GM23248 (cell line): ENCODE measurements around the gene TBC1D3B. TPM values are rescaled to one million over a fixed set of nuclear protein-coding genes. Genes with fewer than 3 reads are reported as not detected.

Source experiments
- DNase-seq: peaks from one replicate; pipeline ENCODE4 v3.0.0-alpha.2; 2015
- H2AFZ ChIP-seq: fragments of 200-600 bp; sonication (generic); 2 replicates; pipeline ENCODE4 v1.6.1; 2016; ENCODE audit warnings: antibody characterized with exemption
- H3F3A ChIP-seq: fragments of 200-600 bp; sonication (generic); 2 replicates; pipeline ENCODE4 v1.6.1; 2016; ENCODE audit warnings: mild to moderate bottlenecking, antibody characterized with exemption, mixed run types; ENCODE audit not compliant: insufficient read depth
- H3K27ac ChIP-seq: fragments of 200-600 bp; sonication (generic); 2 replicates; pipeline ENCODE4 v1.5.1; 2016; ENCODE audit warnings: mild to moderate bottlenecking
- H3K27me3 ChIP-seq: fragments of 200-600 bp; sonication (generic); replicated peaks from 2 replicates; pipeline ENCODE4 v1.6.1; 2016; ENCODE audit warnings: mild to moderate bottlenecking; ENCODE audit not compliant: insufficient read depth
- H3K36me3 ChIP-seq: fragments of 200-600 bp; sonication (generic); 2 replicates; pipeline ENCODE4 v1.6.1; 2016; ENCODE audit warnings: low read depth, mild to moderate bottlenecking
- H3K4me1 ChIP-seq: fragments of 200-600 bp; sonication (generic); 2 replicates; pipeline ENCODE4 v1.6.1; 2016; ENCODE audit warnings: mild to moderate bottlenecking; ENCODE audit not compliant: insufficient read depth
- H3K4me2 ChIP-seq: fragments of 200-600 bp; sonication (generic); one replicate; pipeline ENCODE4 v1.6.1; 2016; ENCODE audit warnings: mild to moderate bottlenecking; ENCODE audit not compliant: unreplicated experiment
- H3K4me3 ChIP-seq: fragments of 200-600 bp; sonication (generic); 2 replicates; pipeline ENCODE4 v1.5.1; 2016; ENCODE audit warnings: mild to moderate bottlenecking
- H3K79me2 ChIP-seq: fragments of 200-600 bp; sonication (generic); 2 replicates; pipeline ENCODE4 v1.6.1; 2016; ENCODE audit warnings: mild to moderate bottlenecking; ENCODE audit not compliant: insufficient read depth
- H3K9ac ChIP-seq: fragments of 200-600 bp; sonication (generic); 2 replicates; pipeline ENCODE4 v1.6.1; 2016; ENCODE audit warnings: mild to moderate bottlenecking
- H3K9me2 ChIP-seq: fragments of 200-600 bp; sonication (generic); 2 replicates; pipeline ENCODE4 v1.6.1; 2016; ENCODE audit warnings: mixed run types, mild to moderate bottlenecking, moderate library complexity; ENCODE audit not compliant: insufficient read depth
- H3K9me3 ChIP-seq: fragments of 200-600 bp; sonication (generic); one replicate; pipeline ENCODE4 v1.6.1; 2017; ENCODE audit warnings: low read depth
- H4K20me1 ChIP-seq: fragments of 200-600 bp; sonication (generic); 2 replicates; pipeline ENCODE4 v1.6.0; 2016; ENCODE audit not compliant: insufficient read depth
- EZH2 ChIP-seq: fragments of 200-600 bp; sonication (generic); IDR thresholded peaks from 2 replicates; pipeline ENCODE4 v1.6.1; 2018; ENCODE audit warnings: antibody characterized with exemption, mild to moderate bottlenecking; ENCODE audit not compliant: insufficient read depth, poor library complexity, severe bottlenecking
- EZH2phosphoT487 ChIP-seq: fragments of 200-600 bp; sonication (generic); IDR thresholded peaks from 2 replicates; pipeline ENCODE4 v1.6.1; 2018; ENCODE audit warnings: antibody characterized with exemption, moderate library complexity, mild to moderate bottlenecking, low read depth; ENCODE audit not compliant: insufficient read depth
- WGBS, 2 experiments: methylation state at CpG; one replicate each; pipeline ENCODE4 v1.1.6; 2015 to 2017; ENCODE audit warnings: low lambda C conversion rate in 2 of 2, low coverage in 1 of 2; ENCODE audit errors: missing lambda C conversion rate in 2 of 2; 5-methylcytosine and 5-hydroxymethylcytosine counted together
- in situ Hi-C: fragments of 300-500 bp; cut with MboI; formaldehyde crosslinking; loops from 2 replicates; pipeline ENCODE4 v1.15.0; 2020
- polyA plus RNA-seq: library from polyadenylated mRNA; unstranded; fragments of >200 nt; fragmentation: Nextera tagmentation; extraction: Ambion mirVana; gene quantifications from 2 replicates; pipeline ENCODE4 v1.2.1, GENCODE V29; 2016
- total RNA-seq: library from RNA; depleted of rRNA; stranded (reverse); fragments of >200 nt; shearing (Covaris generic); gene quantifications from 2 replicates; pipeline ENCODE4 v1.2.3, GENCODE V29; 2014

Gene TBC1D3B
- total and polyA plus RNA-seq, 2 experiments from 2014 or later = 0.64 TPM; not detected in 1

DNA sequence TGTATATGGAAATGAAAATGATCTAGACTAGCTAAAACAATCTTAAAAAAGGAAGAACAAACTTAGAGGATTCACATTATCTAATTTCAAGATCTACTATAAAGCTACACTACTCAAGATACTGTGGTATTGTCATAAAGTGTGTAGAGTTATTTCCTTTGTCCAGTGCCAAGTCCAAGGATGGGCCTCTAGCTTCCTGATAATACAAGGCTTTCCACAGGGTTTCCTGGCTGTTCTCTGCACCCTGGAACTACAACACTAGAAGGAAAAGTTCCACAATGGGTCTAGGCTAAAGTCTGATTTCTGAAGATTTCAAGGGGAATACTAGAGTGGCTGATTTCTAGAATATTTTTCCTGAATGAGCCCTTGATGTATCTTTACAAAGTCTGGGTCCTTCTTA lies 34.2 kb downstream of the TBC1D3B start:
- Histone ChIP-seq H3K4me3 (no peak overlapping the region), H3K9me2 (no peaks in the 10 kb centered on the region), H3K4me1 (no peaks in the 10 kb centered on the region), H3K4me2 (no peak overlapping the region), H3K9me3 (no peaks in the 10 kb centered on the region), H3K9ac (no peak overlapping the region), H3K27ac (no peak overlapping the region), H2AFZ (no peak overlapping the region), H4K20me1 (no peaks in the 10 kb centered on the region), H3K27me3 (peaks cover 9% of the 10 kb centered on the region), H3F3A (no peaks in the 10 kb centered on the region), H3K79me2 (no peaks in the 10 kb centered on the region), H3K36me3 (no peaks in the 10 kb centered on the region)
- TF ChIP-seq EZH2phosphoT487 = no peak
- no peak for TF ChIP-seq EZH2
- DNase-seq = no peak
- in situ Hi-C loops = no loop called here

DNA sequence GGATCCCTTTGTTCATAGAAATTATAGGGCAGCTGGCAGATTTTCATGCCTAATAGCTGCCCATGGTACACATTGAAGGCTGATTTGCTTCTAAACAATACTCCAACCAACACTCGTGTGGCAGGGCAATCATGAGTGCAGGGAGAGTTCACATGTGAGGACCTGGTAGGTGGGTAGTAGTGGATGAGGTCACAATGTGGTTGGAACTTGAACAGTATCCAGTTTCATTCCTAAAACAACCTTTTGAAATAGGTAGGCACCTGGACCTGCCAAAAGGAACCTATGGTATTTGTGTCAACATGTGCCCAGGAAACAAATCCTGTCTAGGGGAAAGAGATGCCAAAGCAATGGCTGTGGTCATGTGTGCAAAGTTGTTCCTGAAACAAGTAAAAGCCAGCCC lies 40.0 kb downstream of the TBC1D3B start:
- Histone ChIP-seq H3K9me2 (no peaks in the 10 kb centered on the region), H3K4me1 (no peaks in the 10 kb centered on the region), H3K79me2 (no peaks in the 10 kb centered on the region), H3K9me3 (no peaks in the 10 kb centered on the region), H3K27me3 (no peaks in the 10 kb centered on the region; the same call in 1 of the 2 replicates), H3K4me2 (no peak overlapping the region), H3K9ac (no peak overlapping the region), H3F3A (no peaks in the 10 kb centered on the region), H3K27ac (no peak overlapping the region), H3K36me3 (no peaks in the 10 kb centered on the region), H3K4me3 (no peak overlapping the region), H2AFZ (no peak overlapping the region), H4K20me1 (no peaks in the 10 kb centered on the region)
- no peak for TF ChIP-seq EZH2
- TF ChIP-seq EZH2phosphoT487 = no peak
- DNase-seq = no peak
- in situ Hi-C loops = no loop called here
- 37% methylated on average over 1 of the region's 1 CpG for WGBS, 2 experiments

DNA sequence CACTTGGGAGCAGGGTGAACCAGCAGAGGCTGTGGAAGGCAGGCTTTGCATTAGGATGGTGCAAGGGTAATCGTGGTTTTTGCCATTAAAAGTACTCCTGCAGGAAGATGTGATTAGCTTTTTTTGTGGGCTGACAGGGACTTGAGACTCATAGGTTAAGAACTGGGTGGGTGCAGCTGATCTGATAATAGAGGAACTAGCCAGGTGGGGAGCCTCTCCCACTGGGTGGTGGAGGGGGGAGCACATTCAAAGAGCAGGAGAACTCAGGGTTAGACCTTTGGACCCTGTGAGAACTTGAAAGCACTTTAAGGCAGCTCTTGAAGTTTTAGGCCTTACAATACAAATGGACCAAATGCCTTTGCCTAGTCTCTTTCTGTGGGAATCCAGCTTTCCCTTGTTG lies 40.4 kb downstream of the TBC1D3B start:
- Histone ChIP-seq H3K9me3 (no peaks in the 10 kb centered on the region), H3F3A (no peaks in the 10 kb centered on the region), H3K36me3 (no peaks in the 10 kb centered on the region), H3K27ac (no peak overlapping the region), H3K4me2 (no peak overlapping the region), H2AFZ (no peak overlapping the region), H3K4me3 (no peak overlapping the region), H3K27me3 (no peaks in the 10 kb centered on the region; the same call in 1 of the 2 replicates), H3K4me1 (no peaks in the 10 kb centered on the region), H3K79me2 (no peaks in the 10 kb centered on the region), H4K20me1 (no peaks in the 10 kb centered on the region), H3K9ac (no peak overlapping the region), H3K9me2 (no peaks in the 10 kb centered on the region)
- no peak for TF ChIP-seq EZH2
- TF ChIP-seq EZH2phosphoT487 = no peak
- in situ Hi-C loops = no loop called here
- no peak for DNase-seq
- 19 to 25% methylated on average over 1 of the region's 1 CpG for WGBS, 2 experiments

DNA sequence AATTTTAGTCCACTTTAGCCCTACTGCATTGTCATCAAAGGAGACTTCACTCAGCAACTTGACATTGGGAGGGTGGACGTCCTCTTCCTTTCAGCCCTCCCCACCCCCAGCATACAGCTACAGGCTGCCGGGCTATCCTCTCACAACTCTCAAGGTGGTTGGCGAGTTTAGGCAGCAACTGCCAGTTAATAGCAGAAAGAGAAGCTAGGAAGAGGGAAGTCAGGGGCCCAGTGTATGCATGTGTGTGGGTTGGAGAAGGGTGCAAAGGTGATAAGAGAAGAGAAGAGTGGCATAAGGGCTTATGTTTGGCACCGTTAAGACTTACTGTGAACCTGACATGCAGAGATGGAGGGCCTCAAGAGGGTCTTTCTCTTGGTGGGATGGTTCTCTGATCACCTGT lies 41.0 kb downstream of the TBC1D3B start:
- WGBS, 2 experiments = 39 to 40% methylated on average over 4 of the region's 4 CpGs
- no peaks in the 10 kb centered on the region for H4K20me1 ChIP-seq
- no peaks in the 10 kb centered on the region for H3K9me3 ChIP-seq
- H3K4me2 ChIP-seq = no peak overlapping the region
- no peak overlapping the region for H3K27ac ChIP-seq
- H3K27me3 ChIP-seq = no peaks in the 10 kb centered on the region; the same call in 1 of the 2 replicates
- no peak for DNase-seq
- H3K4me3 ChIP-seq = no peak overlapping the region
- in situ Hi-C loops = no loop called here
- H3K79me2 ChIP-seq = no peaks in the 10 kb centered on the region
- TF ChIP-seq EZH2phosphoT487 = no peak
- TF ChIP-seq EZH2 = no peak
- H3K9ac ChIP-seq = no peak overlapping the region
- H2AFZ ChIP-seq = no peak overlapping the region
- no peaks in the 10 kb centered on the region for H3F3A ChIP-seq
- H3K4me1 ChIP-seq = no peaks in the 10 kb centered on the region
- no peaks in the 10 kb centered on the region for H3K9me2 ChIP-seq
- H3K36me3 ChIP-seq = no peaks in the 10 kb centered on the region

DNA sequence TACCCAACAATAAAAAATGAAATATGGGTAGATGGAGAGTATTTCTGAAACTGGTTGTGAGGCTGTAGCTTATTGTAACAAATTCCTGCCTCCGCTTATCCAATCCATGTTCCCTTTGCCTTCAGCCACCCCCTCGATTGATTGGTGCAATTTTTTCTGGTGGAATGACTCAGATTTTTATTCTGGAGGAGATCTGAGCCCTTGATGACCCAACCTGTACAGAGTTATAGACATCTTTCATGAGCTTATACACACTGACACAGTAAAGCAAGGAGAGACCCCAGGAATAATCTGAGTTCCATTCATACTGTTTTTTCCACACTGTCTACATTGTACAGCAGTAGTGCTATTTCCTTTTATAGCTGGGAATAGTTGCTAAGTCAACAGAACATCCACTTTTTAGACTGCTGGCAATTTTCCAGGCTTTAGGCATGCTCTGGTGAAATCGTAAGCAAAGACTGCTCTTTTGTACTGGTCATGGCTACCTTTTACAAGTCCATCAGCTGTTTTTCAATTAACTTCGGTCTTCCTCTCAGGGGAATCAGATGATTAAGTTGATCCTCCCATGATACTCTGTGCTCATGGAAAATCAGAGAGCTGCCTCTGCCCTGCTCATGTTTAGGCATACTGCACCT lies 42.7 kb downstream of the TBC1D3B start:
- no peaks in the 10 kb centered on the region for H3K9me2 ChIP-seq

More for the DNA sequence above, 42.7 kb downstream of the TBC1D3B start:
- Histone ChIP-seq H3K4me1 (no peaks in the 10 kb centered on the region), H3K9me3 (no peaks in the 10 kb centered on the region), H3K79me2 (no peaks in the 10 kb centered on the region), H3F3A (no peaks in the 10 kb centered on the region), H3K4me3 (no peak overlapping the region), H2AFZ (no peak overlapping the region), H3K36me3 (no peaks in the 10 kb centered on the region), H3K27ac (no peak overlapping the region), H3K27me3 (no peaks in the 10 kb centered on the region; the same call in none of the 2 replicates), H3K9ac (no peak overlapping the region), H4K20me1 (no peaks in the 10 kb centered on the region), H3K4me2 (no peak overlapping the region)
- TF ChIP-seq EZH2phosphoT487 (no peak), EZH2 (no peak)
- WGBS, 2 experiments = 32 to 34% methylated on average over 4 of the region's 4 CpGs
- peak; percentile 9 for DNase-seq
- in situ Hi-C loops = no loop called here
